A673 (cell line): ENCODE measurements around the gene TMEM74B.

Experiments used
- EZH2 ChIP-seq: fragments of 200-600 bp; sonication (generic); IDR thresholded peaks from 2 replicates; pipeline ENCODE4 v1.6.1; 2017; ENCODE audit warnings: borderline replicate concordance, low read depth, mild to moderate bottlenecking, mixed read lengths, antibody characterized with exemption, low read length; ENCODE audit not compliant: poor library complexity, severe bottlenecking
- TF ChIP-seq, protein P1 (sequence below): fragments of 300-800, 200-600 bp; sonication (generic); conservative IDR thresholded peaks from 2 replicates; pipeline ENCODE4 v1.5.1; 2017; ENCODE audit warnings: low read depth, mild to moderate bottlenecking, antibody characterized with exemption, low read length, moderate library complexity, mixed read lengths

- TF ChIP-seq, protein P1, sequence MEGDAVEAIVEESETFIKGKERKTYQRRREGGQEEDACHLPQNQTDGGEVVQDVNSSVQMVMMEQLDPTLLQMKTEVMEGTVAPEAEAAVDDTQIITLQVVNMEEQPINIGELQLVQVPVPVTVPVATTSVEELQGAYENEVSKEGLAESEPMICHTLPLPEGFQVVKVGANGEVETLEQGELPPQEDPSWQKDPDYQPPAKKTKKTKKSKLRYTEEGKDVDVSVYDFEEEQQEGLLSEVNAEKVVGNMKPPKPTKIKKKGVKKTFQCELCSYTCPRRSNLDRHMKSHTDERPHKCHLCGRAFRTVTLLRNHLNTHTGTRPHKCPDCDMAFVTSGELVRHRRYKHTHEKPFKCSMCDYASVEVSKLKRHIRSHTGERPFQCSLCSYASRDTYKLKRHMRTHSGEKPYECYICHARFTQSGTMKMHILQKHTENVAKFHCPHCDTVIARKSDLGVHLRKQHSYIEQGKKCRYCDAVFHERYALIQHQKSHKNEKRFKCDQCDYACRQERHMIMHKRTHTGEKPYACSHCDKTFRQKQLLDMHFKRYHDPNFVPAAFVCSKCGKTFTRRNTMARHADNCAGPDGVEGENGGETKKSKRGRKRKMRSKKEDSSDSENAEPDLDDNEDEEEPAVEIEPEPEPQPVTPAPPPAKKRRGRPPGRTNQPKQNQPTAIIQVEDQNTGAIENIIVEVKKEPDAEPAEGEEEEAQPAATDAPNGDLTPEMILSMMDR, result no peak
- TF ChIP-seq EZH2, result no peak
These were observed 14.0 kb upstream of the TMEM74B start for GRCh38 chr20:1198751-1199150.
